Amniotic stem cell (primary cell): ENCODE data around the gene SCG3.
"Not testable (repeated sequence)": the region's sequence is repeated elsewhere in the genome, so short reads cannot be mapped to it uniquely, and the experiment has no call there.

Experiments used
- DNase-seq: peaks from one replicate; lab custom pipeline; 2025; lab: John Stamatoyannopoulos, UW

Gene SCG3

DNA sequence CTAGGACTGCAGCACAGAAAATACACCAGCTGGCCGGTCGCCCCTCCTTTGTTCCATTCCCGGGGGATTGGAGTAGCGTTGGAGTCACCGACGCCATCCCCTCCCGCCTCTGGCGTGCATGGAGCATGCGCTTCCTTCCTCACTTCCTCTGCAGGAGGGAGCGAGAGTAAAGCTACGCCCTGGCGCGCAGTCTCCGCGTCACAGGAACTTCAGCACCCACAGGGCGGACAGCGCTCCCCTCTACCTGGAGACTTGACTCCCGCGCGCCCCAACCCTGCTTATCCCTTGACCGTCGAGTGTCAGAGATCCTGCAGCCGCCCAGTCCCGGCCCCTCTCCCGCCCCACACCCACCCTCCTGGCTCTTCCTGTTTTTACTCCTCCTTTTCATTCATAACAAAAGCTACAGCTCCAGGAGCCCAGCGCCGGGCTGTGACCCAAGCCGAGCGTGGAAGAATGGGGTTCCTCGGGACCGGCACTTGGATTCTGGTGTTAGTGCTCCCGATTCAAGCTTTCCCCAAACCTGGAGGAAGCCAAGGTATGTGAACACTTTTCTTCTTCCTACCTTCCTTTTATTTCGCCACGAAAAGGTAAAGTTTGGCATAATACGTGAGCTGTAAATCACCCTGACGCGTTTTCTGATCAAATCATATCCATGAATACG, at the start of gene SCG3:
TSS of gene SCG3 (plus strand) at position 201 of the 661 bp plus-strand sequence. CDS start at position 454, 253 bp downstream.
- no peak for DNase-seq

GRCh38 chr15:51634591-51635198, 46.6 kb upstream of the SCG3 start:
- no peak for DNase-seq

DNA sequence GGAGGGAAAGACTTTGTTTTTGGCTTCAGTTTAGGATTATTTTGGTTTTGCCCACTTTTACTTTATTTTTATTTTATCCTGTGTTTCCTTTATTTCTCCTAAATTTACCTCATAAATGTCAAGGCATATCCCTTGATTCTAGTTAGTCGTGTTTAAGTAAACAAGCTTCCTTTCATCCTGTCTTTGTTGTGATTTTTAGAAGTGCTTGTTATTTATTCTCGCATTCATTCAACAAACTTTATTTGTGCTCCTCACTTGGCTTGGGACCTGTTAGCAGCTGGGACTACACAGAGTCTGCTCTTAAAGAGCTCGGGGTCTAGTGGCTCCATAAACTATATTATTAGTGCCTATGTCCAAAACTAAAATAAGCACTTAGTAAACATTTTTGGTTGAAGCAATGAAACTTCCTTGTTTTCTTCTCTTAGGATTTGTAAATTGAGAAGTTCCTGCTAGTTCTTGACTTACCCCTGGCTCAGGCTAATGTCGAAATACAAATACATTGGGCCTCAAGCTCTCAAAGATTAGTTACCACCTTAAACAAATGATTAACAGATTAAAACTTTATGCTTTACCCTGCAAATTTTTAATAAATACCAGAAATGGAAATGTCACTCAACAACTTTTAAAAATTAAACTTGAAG, 39.7 kb upstream of the SCG3 start:
- no peak for DNase-seq

GRCh38 chr15:51642696-51643095, 38.6 kb upstream of the SCG3 start:
- no peak for DNase-seq

GRCh38 chr15:51647128-51647562, 34.2 kb upstream of the SCG3 start:
- DNase-seq = peak; percentile 15

- not testable (repeated sequence) for DNase-seq
Measured at GRCh38 chr15:51648101-51648500, 33.2 kb upstream of the SCG3 start.

DNA sequence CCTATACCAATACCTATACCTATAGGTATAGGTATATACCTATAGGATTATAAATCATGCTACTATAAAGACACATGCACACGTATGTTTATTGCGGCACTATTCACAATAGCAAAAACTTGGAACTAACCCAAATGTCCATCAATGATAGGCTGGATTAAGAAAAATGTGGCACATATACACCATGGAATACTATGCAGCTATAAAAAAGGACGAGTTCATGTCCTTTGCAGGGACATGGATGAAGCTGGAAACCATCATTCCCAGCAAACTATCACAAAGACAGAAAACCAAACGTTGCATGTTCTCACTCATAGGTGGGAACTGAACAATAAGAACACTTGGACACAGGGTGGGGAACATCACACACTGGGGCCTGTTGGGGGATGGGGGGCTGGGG, 32.7 kb upstream of the SCG3 start:
- DNase-seq = not testable (repeated sequence)

DNA sequence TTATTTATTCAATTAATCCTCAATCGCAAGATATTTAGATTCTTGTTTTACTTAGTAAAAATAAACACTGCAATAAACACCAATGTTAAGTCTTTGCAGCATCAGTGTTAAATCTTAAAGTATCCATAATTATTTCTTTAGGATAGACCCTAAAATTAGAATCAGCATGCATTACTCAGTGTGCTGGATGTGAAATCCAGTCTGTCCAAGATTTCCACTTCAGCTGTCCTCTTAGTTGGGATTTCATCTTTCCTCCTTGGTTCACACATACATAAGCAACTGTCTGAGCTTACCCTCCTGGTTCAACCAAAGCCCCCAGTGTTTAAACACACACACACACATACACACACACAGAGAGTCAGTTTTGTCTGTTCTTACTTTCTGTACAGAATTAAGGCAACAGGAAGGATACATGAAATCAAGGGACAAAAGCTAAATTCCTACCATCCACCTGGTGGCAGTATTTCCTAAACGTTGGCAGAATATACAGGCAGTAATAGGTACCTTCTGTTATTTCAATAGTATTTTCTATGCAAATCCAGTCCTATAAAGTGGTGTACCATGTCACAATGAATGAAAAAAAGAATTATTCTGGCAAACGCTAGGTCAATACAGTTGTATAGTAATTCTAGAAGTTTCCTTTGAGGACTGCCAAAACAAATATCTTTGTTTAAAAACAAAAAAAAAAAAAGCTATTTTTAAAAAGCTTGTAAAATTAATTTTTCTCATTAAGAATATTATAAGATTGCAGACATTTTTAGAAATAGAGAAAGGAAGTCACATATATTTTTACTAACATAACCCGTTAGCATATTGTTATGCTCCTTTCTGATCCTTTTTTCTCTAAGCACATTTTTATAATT, 31.4 kb upstream of the SCG3 start:
- peak; percentile 55 for DNase-seq

DNA sequence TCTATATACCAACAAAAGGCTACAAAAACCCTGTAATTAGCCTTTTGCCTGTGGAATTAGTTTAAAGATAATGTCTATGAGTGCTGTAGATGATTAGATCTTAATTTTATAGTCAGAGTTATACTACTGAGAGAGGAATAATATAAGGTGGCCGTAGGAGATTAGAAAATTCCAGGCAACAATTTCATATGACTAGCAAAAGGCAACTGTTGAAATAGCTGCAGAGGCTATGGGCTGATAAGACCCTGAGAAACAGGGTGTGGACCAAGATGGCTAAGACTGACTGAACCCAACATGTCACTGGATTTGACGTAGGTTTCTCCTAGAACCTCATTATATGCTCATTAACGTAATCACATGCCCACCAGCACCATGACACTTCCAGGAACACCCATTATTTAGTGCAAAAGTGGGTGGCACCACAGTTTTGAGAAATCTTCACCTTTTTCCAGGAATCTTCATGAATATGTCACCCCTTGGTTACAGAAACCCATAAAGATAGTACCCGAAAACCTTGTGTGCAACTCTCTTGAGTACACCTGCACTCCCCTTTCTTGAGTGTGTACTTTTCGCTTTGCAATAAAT, 29.1 kb upstream of the SCG3 start:
- DNase-seq = no peak

GRCh38 chr15:51655401-51656057, 25.8 kb upstream of the SCG3 start:
- not testable (repeated sequence) for DNase-seq

DNA sequence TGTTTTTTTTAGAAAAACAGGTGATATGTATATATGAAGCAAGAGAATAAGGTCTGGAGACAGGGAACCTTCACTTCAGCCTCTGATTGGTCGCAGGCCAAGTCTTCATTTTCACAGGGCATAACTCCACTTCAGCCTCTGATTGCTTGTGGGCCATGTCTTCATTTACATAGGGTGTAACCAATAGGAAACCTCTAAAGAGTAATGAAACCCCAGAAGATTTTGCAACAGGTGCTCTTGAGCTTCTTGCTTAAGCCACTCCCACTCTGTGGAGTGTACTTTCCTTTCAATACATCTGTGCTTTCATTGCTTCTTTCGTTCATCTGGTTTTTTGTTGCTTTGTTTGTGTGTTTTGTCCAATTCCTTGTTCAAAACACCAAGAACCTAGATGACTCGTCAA, 22.6 kb upstream of the SCG3 start:
- no peak for DNase-seq

GRCh38 chr15:51661072-51661471, 20.2 kb upstream of the SCG3 start:
- DNase-seq = no peak

DNA sequence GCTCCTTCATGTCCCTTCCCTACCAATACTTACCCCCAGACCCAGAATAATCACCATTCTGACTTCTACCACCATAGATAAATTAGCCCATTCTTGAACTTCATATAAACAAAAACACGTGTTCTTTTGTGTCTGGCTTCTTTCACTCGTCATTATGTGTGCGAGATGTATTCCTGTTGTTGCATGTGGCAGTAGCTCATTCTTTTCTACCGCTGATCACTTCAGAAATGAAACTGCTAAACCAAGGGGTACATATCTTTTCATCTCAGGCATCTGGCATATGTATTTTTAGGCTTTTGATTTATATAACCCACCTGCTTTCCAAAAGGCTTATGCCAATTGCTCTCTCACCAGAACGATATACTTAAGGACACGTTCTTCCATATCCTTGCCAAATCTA, 13.8 kb upstream of the SCG3 start:
- DNase-seq = no peak

- no peak for DNase-seq
Measured at GRCh38 chr15:51668446-51668845, 12.9 kb upstream of the SCG3 start.

DNA sequence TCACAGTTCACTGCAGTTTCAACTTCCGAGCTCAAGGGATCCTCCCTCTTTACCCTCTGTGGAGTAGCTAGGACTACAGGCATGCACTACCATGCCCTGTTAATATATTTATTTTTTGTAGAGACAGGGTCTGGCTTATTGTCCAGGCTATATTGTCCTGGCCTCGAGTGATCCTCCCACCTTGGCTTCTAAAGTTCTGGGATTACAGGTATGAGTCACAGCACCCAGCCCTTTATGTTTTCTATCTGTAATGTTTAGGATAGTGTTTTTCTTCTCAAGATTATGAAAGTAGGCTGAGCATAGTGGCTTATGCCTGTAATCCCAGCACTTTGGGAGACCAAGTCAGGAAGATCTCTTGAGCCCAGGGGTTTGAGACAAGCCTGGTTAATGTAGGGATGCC, 11.9 kb upstream of the SCG3 start:
- no peak for DNase-seq

- DNase-seq = no peak
Measured at GRCh38 chr15:51672155-51672687, 9.1 kb upstream of the SCG3 start.

- DNase-seq = no peak
Measured at GRCh38 chr15:51672913-51673857, 8.1 kb upstream of the SCG3 start.

DNA sequence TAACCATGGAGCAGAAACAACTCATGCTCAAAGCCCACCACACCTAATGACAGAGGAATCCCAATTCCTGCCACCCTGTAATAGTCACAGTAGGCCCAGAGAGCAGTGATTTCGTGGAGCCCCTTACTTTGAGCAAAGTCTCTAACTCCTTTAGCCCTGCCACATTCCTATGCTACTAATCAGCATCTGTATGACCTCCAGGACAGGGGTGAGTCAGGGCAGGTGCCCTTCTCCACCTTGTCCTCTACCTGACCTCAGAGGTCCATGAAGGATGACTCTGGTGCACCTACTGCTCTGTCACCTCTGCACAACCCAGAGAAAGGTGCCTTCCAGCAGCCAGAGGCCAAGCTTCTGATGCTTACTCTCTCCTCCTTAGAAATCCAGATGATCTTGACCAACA, 6.1 kb upstream of the SCG3 start:
- DNase-seq = no peak

GRCh38 chr15:51677021-51677420, 4.3 kb upstream of the SCG3 start:
- no peak for DNase-seq

DNA sequence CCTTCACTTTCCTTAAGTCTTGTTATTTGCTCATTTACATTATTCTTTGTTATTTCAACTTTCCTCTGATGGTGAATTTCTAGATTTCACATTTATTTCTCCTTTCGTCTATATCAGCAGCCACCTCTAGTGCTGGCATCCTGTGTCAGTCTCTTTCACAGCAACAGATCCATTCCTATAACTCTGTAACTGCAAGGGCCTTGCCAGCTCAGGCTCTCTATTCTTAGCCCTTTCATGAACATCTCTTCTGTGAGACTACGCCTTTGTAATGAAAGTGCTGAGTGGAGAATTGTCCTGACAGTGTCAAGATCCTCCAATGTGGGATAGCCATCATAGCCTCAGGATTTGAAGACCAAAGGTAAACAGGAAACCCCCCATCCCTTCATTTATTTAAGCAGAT, 3.9 kb upstream of the SCG3 start:
- no peak for DNase-seq
